Amniotic stem cell (primary cell): ENCODE measurements around the gene TIMMDC1.

Experiments used
- DNase-seq: peaks from one replicate; lab custom pipeline; 2025; lab: John Stamatoyannopoulos, UW

TIMMDC1 gene, protein sequence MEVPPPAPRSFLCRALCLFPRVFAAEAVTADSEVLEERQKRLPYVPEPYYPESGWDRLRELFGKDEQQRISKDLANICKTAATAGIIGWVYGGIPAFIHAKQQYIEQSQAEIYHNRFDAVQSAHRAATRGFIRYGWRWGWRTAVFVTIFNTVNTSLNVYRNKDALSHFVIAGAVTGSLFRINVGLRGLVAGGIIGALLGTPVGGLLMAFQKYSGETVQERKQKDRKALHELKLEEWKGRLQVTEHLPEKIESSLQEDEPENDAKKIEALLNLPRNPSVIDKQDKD

DNA sequence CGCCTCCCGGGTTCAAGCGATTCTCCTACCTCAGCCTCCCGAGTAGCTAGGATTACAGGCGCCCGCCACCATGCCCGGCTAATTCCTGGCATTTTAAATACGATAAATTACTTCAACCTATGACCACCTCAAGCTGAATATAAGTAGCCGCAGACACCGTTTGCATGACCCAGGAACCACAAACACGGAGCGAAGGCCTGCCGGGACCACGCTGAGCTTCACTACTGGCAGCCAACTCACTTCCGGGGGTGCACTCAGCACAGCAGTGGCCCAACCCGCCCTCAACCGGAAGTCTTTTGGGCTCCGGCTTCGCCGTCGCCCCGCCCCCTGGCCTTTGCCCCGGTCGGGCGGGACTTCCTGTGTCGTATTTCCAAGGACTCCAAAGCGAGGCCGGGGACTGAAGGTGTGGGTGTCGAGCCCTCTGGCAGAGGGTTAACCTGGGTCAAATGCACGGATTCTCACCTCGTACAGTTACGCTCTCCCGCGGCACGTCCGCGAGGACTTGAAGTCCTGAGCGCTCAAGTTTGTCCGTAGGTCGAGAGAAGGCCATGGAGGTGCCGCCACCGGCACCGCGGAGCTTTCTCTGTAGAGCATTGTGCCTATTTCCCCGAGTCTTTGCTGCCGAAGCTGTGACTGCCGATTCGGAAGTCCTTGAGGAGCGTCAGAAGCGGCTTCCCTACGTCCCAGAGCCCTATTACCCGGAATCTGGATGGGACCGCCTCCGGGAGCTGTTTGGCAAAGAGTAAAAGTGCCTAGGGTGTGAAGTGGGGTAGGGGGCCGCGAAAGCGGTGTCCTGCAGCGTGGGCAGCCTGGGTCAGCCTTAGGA is at the start of gene TIMMDC1:
TIMMDC1 (plus strand) TSS at position 362 of the 826 bp plus-strand sequence; CDS start at position 549, 187 bp downstream.
- peak; percentile 96 for DNase-seq

DNA sequence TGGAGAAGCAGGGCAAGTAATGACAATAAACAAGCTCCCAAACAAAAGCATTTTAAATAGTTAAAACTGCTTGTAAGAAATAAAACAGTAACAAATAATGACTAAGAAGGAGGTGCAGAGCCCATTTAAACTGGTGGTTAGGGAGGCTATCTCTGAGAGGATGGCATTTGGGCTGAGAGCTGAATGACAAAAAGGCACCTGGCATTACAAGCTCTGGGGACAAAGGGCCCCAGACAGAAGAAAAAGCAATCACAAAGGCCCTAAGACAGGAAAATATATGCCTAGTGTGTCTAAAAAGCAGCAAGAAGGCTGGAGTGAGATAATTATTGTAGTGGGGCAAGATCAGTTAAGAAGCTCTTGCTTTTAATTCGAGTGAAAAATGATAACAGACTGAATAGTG is 44.5 kb upstream of the TIMMDC1 start:
- no peak for DNase-seq

DNA sequence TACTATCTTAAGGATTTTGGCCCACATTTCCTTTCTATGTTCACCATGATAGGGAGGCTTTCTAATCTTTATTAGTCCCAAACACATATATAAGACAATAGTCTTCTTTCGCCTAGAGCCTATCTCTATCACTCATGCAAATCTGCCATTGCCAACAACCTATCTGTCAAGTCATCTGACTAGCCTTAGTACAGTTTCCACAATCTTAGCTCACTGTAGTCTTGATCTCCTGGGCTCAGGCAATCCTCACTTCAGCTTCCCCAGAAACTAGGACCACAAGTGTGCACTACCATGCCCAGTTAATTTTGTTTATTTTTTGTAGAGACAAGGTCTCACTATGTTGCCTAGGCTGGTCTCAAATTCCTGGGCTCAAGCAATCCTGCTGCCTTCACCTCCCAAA is 41.9 kb upstream of the TIMMDC1 start:
- DNase-seq = no peak

DNA sequence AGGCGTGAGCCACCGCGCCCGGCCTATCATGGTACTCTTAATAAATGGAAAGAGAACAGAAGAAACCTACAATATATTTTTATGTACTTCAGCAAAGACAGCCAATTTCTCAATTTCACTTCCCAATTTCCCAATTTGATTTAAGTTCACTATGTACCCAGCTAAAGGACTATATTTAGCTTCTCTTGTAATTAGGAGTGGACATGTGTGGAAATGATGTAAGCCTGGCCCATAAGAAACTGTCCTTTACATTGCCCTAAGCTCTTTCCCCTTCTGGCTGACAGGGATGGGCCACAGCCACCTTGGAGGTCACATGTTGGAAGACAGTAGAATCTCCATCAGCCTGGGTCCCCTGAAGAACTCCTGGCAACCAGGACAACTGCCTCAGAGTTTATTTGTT is 41.1 kb upstream of the TIMMDC1 start:
- no peak for DNase-seq

DNA sequence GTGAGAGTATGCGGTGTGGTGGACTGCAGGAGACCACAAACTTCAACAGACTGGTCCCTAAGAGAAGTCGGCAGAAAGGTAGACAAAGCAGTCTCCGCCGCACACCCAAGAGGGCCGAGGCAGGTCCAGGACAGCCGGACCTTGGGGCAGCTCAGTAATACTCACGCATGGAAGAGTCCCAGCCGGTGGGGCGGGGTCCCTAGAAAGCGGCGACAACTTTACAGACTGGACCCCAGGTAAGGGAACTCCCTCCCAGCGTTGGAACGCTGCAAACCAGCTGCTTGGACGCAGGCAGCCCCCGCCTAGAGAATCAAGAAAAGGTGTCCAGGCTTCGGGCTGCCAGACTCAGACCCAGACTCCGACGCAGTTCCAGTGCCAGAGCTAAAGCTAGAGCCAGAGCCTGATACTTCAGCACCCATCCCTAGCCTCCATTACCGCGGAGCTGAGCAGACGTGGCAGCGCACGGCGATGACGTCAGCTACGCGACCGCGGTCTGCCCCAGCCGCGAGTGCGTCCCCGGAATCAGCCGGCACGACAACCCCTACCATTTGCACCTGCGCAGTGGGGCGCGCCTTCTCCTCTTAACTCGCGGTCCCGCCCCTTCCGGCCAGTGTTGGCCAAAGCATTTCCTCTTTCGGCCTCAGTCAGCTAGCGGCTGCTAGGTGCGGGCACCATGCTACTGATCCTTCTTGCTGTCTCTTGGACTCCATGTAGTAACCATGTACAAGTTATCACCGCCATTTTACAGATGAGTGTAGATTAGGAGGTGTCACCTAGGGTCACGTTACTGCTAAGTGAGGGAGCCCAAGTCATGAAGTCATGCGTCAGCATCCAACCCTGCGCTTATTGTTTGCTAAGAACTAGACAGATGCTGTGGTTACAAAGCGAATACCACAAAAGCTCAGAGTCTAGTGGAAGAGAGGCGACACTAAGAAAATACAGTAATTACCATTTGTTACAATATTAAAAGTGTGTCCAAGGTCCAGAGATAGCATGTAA is 34.9 kb upstream of the TIMMDC1 start, which contains the start of gene TMEM39A:
TMEM39A (minus strand) TSS at position 445 of the 999 bp plus-strand sequence. CDS start 1,541 bp downstream, outside the sequence.
- peak; percentile 98 for DNase-seq

DNA sequence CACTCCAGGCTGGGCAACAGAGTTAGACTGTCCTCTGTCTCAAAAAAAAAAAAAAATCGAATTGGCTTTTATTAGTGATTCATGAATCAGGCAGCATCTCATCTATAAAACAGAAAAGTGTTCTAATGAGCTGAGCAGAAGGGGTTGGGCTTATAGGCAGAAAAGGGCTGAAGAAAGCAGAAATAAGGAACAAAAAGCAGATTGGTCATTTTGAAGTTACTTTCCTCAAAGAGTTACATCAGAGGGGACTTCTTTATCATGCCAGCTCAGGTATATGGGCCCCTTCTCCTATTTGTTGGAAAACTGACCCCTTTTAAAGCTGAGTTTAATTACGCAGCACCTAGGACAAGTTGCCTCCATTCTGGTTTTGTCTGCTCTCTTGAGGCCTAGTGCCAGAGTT is 30.3 kb upstream of the TIMMDC1 start:
- DNase-seq = no peak

DNA sequence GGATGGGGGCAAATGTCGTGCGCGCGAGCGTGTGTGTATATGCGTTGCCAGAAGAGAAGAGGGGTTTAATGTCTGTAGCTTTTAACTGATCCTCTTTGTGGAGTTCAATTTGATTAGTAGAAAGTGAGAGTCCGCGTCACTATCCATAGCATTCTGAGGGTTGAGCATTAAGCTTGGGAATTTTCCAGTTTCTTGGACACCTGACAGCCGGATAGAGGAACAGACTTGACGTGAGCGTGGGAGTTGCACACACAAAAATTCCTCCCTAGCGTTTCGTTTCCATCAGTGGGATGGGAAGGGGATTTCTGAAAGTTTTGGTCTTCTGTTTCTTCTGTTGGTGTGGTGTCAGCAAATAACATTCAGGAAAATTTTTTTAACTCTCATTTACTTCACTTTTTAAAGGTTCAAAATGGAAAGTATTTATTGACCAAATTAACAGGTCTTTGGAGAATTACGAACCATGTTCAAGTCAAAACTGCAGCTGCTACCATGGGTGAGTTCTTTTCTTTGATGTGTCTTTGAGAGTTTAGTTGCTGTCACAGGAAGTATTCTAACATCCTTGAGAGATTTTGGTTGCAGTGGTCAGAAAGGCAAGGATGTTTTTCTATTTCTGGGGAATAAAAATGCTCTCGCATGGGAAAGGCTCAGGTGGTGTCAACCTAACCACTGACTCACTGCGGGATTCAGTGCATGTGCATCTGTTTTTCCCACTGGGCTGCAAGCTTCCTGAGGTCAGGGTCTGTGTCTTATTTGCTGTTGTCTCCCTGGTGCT is 28.7 kb upstream of the TIMMDC1 start:
- DNase-seq = no peak

DNA sequence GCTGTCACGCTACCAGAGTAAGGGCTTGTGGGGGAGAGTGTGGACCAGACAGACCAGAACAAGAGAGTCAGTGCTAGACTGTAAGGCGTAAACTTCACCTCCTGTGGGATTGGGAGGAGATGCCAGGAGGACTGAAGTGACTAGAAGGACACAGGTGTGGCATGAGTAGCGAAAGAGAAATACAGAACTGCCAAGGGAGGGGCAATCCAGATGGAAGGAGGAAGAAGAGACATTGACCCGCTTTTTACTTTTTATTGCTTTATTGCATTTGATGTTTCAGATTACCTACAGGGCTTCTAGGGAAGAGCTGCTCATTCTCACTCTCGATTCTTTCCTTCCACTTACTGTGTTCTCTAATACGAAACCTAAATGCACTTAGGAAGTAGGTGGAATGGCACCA is 27.5 kb upstream of the TIMMDC1 start:
- no peak for DNase-seq

DNA sequence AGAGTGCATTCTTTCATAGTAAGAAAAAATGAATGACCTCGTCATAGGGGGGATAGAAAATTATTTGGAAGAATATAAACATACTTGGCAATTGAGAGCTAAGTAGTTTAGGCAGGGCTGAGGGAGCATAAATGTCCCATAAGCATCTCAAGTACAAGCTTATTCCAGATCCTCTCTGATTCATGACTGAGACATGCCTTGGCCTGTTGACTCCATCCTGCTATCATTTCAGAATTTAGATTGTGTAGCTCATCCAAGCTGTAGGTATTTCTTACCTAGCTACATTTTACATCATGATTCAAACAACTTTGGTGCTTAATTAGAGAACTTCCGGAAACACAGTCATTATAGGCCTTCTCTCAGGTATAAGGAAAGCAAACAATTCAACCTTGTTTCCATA is 17.3 kb upstream of the TIMMDC1 start:
- DNase-seq = no peak

DNA sequence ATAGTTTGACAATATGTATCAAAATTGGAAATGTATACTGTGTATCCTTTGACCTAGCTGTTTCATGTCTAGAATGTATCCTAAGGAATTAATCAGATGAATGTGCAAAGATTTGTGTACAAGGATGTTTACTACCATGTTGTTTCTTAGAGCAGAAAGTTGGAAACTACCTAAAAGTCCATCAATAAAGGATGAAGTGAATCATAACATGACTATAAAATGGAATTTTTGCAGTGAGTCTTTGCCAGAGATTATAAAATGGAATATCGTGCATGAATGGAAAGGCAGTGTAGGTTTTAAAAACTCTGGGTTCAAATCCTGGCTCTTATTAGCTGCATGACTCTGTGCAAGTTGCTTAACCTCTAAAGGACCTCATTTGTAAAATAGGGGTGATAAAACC is 15.2 kb upstream of the TIMMDC1 start:
- no peak for DNase-seq

DNA sequence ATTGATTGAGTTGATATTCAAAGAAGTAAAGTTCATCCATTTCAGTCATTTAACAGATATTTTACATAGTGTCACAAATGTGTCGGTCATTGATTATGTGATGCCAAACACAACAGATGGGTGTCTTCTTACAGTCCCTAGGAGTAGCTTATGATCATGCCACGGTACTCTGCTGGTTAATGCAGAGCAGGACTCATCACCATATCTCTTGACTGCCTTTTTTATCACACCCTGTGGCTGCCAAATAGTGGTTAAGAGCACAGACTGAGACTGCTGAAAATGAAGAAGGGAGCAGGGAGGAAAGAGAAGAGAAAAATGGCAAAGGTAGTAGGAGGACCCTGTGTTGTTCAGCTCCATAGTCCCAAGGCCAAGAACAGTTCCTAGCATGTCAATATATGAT is 12.8 kb upstream of the TIMMDC1 start:
- DNase-seq = no peak

DNA sequence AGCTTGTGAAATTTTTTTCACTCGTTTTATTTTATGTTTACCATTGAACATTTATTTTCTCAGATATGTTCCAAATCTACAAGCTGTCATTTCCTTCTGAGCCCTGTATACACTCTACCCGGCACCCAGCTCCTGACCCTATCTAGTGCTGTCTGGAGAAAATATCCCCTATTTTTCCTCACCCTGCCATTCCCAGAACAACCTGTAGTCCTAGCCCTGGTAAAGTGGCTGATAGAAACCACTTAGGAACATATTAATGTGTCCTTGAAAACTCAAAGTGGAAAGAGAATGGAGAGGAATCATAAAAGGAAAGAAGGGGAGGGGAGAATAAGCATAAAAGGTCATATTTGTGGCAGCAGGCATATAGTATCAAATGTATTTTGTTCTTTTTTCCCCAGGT is 8.2 kb upstream of the TIMMDC1 start:
- no peak for DNase-seq

DNA sequence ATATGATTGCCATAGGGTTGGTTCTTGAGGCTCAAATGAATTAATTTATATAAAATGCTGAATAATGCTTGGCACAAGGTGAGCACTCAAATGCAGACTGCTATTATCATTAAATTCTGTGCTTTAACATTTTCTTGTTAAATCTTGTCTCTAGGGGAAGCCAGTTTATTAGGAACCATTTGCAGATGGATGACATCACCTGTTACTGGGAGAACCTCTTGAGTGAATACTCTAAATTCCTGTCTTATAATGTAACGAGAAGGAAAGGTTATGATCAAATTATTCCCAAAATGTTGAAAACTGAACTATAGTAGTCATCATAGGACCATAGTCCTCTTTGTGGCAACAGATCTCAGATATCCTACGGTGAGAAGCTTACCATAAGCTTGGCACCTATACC is 6.2 kb upstream of the TIMMDC1 start:
- DNase-seq = no peak

DNA sequence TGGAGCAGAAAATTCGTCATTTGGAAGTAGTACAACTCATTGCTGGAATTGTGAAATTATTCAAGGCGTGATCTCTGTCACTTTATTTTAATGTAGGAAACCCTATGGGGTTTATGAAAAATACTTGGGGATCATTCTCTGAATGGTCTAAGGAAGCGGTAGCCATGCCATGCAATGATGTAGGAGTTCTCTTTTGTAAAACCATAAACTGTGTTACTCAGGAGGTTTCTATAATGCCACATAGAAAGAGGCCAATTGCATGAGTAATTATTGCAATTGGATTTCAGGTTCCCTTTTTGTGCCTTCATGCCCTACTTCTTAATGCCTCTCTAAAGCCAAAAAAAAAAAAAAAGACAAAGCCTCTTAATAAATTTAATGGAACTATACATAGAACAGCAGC is 5.5 kb upstream of the TIMMDC1 start:
- no peak for DNase-seq

DNA sequence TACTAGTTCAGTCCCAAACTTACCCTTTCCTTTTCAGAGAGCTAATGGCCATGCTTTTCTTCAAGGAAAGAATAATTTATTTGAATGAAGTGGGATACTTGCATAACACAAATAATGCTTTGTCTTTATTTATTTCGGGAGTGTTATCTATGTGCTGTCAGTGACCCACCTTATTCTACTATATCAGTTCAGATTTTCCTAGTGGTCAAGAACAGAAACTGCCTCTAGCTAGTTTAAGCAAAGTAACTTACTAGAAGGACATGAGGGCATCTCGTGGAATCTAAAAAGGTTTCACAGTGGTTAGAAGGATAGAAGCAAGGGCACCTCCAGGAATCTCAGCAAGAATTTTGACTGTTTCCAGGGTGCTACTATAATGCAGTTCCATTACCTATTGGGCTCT is 3.8 kb upstream of the TIMMDC1 start:
- no peak for DNase-seq

DNA sequence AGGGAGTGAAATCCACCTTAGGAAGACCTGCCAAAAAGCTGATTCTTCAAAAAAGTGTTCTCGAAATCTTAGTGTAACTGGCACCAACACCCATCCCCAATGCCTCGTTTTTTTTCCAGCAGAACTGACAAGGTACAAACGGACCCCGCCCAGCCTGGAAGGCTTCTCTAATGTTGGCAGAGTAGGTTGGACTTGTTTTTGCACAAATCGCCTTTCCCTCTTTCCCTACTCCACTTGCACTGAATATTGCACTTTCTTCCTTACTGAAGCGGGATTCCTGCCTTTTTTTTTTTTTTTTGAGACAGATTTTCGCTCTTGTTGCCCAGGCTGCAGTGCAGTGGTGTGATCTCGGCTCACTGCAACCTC is 544 bp upstream of the TIMMDC1 start:
- no peak for DNase-seq

DNA sequence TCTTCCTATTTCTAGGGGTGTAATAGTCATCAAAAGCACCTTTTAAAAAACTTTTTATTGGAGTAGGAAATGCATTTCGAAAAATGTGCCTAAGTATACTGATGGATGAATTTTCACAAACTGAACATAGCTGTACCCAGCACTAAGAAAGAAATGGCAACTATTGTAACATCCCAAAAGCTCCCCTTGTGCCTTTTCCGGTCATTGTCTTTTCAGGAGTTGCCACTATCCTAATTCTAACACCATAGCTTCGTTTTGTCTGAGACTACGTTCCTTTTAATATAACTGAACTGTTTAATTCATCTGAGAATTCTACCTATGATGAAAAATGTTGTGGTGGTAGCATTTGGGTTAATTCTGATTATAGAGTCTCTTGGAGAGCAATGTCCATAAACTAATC is 1.9 kb downstream of the TIMMDC1 start:
- DNase-seq = no peak

DNA sequence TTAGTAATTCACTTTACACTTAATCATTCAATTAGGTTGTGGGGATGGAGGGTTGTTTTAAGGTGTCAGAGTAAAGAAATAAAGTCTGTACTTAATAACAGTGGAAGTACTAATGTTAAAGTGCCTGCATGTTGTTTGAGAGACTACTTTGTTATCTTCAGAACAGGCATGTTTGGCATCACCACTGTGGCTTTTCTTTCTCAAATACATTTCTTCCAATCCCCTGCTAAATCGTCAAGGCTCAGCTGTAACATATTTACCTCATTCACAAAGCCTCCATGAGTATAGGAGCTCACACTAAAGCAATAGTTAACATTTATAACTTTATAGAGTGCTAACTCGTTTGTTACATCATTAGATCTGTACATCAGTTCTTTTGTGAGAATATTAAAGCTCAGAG is 2.6 kb downstream of the TIMMDC1 start:
- DNase-seq = no peak

DNA sequence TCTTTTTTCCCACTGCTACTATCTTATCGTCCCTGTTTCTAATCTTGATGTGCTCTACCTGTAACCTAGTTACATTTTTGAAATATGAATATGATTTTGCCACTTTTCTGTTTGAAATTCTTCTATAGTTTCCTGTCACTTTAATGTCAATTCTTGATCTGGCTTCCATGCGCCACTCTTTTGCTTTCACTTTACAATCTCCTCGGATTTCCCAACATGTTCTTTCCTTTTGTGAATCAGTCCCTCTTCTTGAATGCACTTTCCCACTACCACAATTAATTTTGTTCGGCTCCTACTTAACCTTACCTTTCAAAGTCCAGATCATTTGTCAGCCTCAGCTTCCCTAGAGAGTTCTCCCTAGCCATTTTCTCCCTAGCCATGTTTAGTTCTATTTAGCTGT is 8.3 kb downstream of the TIMMDC1 start:
- DNase-seq = no peak

DNA sequence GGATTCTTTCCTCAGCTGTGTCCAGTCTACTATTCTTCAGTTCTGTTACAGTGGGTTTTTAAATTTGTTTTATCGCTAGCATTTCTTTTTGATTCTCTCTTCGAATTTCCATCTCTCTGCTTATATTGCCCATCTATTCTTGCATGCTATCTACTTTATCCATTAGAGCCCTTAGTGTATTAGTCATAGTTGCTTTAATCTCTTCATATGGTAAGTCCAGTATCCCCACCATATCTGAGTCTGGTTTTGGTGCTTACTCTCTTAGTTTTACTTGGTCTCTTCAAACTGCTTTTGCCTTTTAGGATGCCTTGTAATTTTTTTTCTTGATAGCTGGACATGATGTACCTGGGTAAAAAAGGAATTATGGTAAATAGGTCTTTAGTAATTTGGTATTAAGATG is 9.1 kb downstream of the TIMMDC1 start:
- no peak for DNase-seq

DNA sequence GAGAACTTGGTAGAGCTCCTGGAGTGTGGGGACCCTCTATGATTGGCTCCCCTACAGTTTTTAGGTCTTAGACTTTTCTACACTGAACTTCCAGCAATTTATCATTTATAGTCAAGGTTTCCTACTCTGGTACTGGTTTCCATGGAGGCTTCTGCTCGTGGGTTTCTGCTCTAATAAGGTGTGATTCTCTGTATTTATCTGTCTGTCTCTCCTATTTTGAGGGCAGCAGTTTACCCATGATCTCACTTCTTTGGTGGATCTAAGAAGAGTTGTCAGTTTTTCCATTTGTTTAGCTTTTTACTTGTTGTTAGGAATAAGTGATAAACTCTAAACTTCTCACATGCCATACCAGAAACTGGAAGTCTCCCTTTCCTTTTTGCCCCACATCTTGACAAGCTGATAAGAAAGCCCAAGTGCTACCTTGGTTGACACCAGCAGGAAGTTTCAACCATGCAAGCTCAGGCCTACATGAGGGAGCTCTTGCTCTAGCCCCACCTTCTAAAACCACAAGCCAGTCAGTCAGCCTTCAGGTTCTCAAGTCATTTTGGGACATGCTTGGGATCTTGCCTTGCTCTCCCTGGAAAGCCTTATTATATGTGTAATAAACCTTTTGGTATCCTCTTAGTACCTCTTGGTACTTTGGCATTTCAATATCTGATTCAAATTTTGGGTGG is 10.0 kb downstream of the TIMMDC1 start:
- DNase-seq = no peak
